WTC11 (cell line): ENCODE results near the gene MYO7B. TPM values are rescaled to one million over a fixed set of nuclear protein-coding genes. Genes with fewer than 3 reads are reported as not detected.

Source experiments
- ATAC-seq: fragments of 200-7000 bp; cut with Tn5 transposase; 2 replicates; pipeline ENCODE4 v1.10.0; 2021; ENCODE audit warnings: mild to moderate bottlenecking, moderate library complexity
- CTCF ChIA-PET: fragments of 300-600 bp; sonication (Branson Sonifier 250); formaldehyde crosslinking; loops from one replicate; lab custom pipeline; 2021; ENCODE audit warnings: antibody characterized with exemption; lab: Charles Lee
- POLR2A ChIA-PET: fragments of 350-600 bp; sonication (Branson Sonifier 250); formaldehyde crosslinking; loops from one replicate; lab custom pipeline; 2021; ENCODE audit warnings: antibody characterized with exemption; lab: Charles Lee
- DNase-seq: peaks from one replicate; pipeline ENCODE4 v3.0.0; 2021; ENCODE audit warnings: low spot score
- H3K27ac Mint-ChIP-seq: 2 replicates; pipeline ENCODE4 v1.8.0; 2021; ENCODE audit warnings: mixed read lengths
- H3K27me3 Mint-ChIP-seq: 2 replicates; pipeline ENCODE4 v1.8.0; 2021; ENCODE audit warnings: low read depth, mild to moderate bottlenecking, moderate library complexity, mixed read lengths
- H3K36me3 Mint-ChIP-seq: 2 replicates; pipeline ENCODE4 v1.8.0; 2021; ENCODE audit warnings: mixed read lengths
- H3K4me1 Mint-ChIP-seq: 2 replicates; pipeline ENCODE4 v1.8.0; 2022; ENCODE audit warnings: mixed read lengths
- H3K4me3 Mint-ChIP-seq: 2 replicates; pipeline ENCODE4 v1.8.0; 2021; ENCODE audit warnings: mild to moderate bottlenecking, moderate library complexity, mixed read lengths
- H3K9me3 Mint-ChIP-seq: 2 replicates; pipeline ENCODE4 v1.8.0; 2021; ENCODE audit warnings: mixed read lengths
- ATF2 ChIP-seq: sonication (generic); formaldehyde crosslinking; IDR thresholded peaks from 2 replicates; pipeline ENCODE4 v1.8.1; 2022; ENCODE audit warnings: low read depth, missing genetic modification reagents, borderline replicate concordance
- ATF6 ChIP-seq: sonication (generic); formaldehyde crosslinking; IDR thresholded peaks from 2 replicates; pipeline ENCODE4 v1.8.1; 2023; ENCODE audit warnings: mild to moderate bottlenecking, missing genetic modification reagents
- CBFB ChIP-seq: sonication (generic); formaldehyde crosslinking; IDR thresholded peaks from 2 replicates; pipeline ENCODE4 v1.8.1; 2022; ENCODE audit warnings: mild to moderate bottlenecking, low read depth, missing genetic modification reagents
- CTCF ChIP-seq: fragments of 200-600 bp; IDR thresholded peaks from 2 replicates; pipeline ENCODE4 v1.8.0; 2022; ENCODE audit warnings: antibody characterized with exemption
- FOXJ3 ChIP-seq: sonication (generic); formaldehyde crosslinking; IDR thresholded peaks from 2 replicates; pipeline ENCODE4 v1.9.0; 2021; ENCODE audit warnings: missing genetic modification reagents, mild to moderate bottlenecking, borderline replicate concordance
- FOXP4 ChIP-seq: sonication (generic); formaldehyde crosslinking; IDR thresholded peaks from 2 replicates; pipeline ENCODE4 v1.8.0; 2022; ENCODE audit warnings: mild to moderate bottlenecking, missing genetic modification reagents
- JUN ChIP-seq: sonication (generic); formaldehyde crosslinking; IDR thresholded peaks from 2 replicates; pipeline ENCODE4 v1.8.0; 2023; ENCODE audit warnings: mild to moderate bottlenecking, missing genetic modification reagents
- NFATC4 ChIP-seq: fragments of 250-450 bp; sonication (Bioruptor Pico); IDR thresholded peaks from 2 replicates; pipeline ENCODE4 v1.9.0; 2021; ENCODE audit warnings: mild to moderate bottlenecking
- PRDM15 ChIP-seq: sonication (generic); formaldehyde crosslinking; IDR thresholded peaks from 2 replicates; pipeline ENCODE4 v1.8.0; 2022; ENCODE audit warnings: missing genetic modification reagents
- PRRX2 ChIP-seq: fragments of 250-450 bp; sonication (Bioruptor Pico); IDR thresholded peaks from 2 replicates; pipeline ENCODE4 v1.8.0; 2021; ENCODE audit warnings: mild to moderate bottlenecking
- SMAD3 ChIP-seq: sonication (generic); formaldehyde crosslinking; IDR thresholded peaks from 2 replicates; pipeline ENCODE4 v1.8.0; 2022; ENCODE audit warnings: missing genetic modification reagents, mild to moderate bottlenecking, borderline replicate concordance
- SOX15 ChIP-seq: fragments of 250-450 bp; sonication (Bioruptor Pico); IDR thresholded peaks from 2 replicates; pipeline ENCODE4 v1.9.0; 2021; ENCODE audit warnings: mild to moderate bottlenecking
- SP1 ChIP-seq: sonication (generic); formaldehyde crosslinking; conservative IDR thresholded peaks from 2 replicates; pipeline ENCODE4 v1.8.1; 2022; ENCODE audit warnings: missing genetic modification reagents
- TCF7 ChIP-seq: sonication (generic); formaldehyde crosslinking; IDR thresholded peaks from 2 replicates; pipeline ENCODE4 v1.8.0; 2022; ENCODE audit warnings: mild to moderate bottlenecking, low read depth, missing genetic modification reagents, moderate library complexity
- ZBTB21 ChIP-seq: sonication (generic); formaldehyde crosslinking; IDR thresholded peaks from 2 replicates; pipeline ENCODE4 v1.8.1; 2023; ENCODE audit warnings: mild to moderate bottlenecking, missing genetic modification reagents, borderline replicate concordance
- ZNF317 ChIP-seq: sonication (generic); formaldehyde crosslinking; IDR thresholded peaks from 2 replicates; pipeline ENCODE4 v1.8.1; 2023; ENCODE audit warnings: low read depth, mild to moderate bottlenecking, moderate library complexity, missing genetic modification reagents, borderline replicate concordance
- ZNF416 ChIP-seq: fragments of 250-450 bp; sonication (Bioruptor Pico); IDR thresholded peaks from 2 replicates; pipeline ENCODE4 v1.9.0; 2021; ENCODE audit warnings: mild to moderate bottlenecking, inconsistent platforms
- total RNA-seq: library from RNA; stranded (reverse); gene quantifications from 3 replicates; pipeline ENCODE4 v1.2.3, GENCODE V29; 2021

Gene MYO7B
- total RNA-seq, 1 experiment from 2014 or later: not detected

GRCh38 chr2:127593228-127594115 is 58.0 kb downstream of the MYO7B start (continued):
- TF ChIP-seq CTCF: no peak

- Mint-ChIP-seq H3K4me3 (no peak overlapping the region), H3K36me3 (no peaks in the 10 kb centered on the region), H3K4me1 (peaks cover 3% of the 10 kb centered on the region; the same call in 1 of the 2 replicates)
- CTCF ChIA-PET: interaction anchor here (3.8 to 4.7 kb wide), 2 partner anchors 55 to 101 kb away, joined by 61 to 120 read pairs; no protein-coding TSS in a partner anchor
- TF ChIP-seq PRRX2 (CRISPR knock-in tag): no peak
- TF ChIP-seq SOX15: no peak
- no peak for TF ChIP-seq FOXJ3 (CRISPR knock-in tag)
- TF ChIP-seq ZNF416 (CRISPR knock-in tag): no peak
- no peak for TF ChIP-seq ZNF317 (CRISPR knock-in tag)
- no peak for TF ChIP-seq ZBTB21 (CRISPR knock-in tag)
- TF ChIP-seq JUN (CRISPR knock-in tag): no peak
- TF ChIP-seq, all 79 proteins: peak for 0
- H3K9me3 Mint-ChIP-seq: no peaks in the 10 kb centered on the region
- POLR2A ChIA-PET: no interaction called here
- DNase-seq (no peak), ATAC-seq (no peak)
- H3K27ac Mint-ChIP-seq: no peak overlapping the region
- no peaks in the 10 kb centered on the region for H3K27me3 Mint-ChIP-seq
Observed at GRCh38 chr2:127594116-127594591, 58.7 kb downstream of the MYO7B start.

GRCh38 chr2:127596311-127597045 is 61.0 kb downstream of the MYO7B start:
- H3K4me3 Mint-ChIP-seq: no peak overlapping the region
- ChIA-PET POLR2A (no interaction called here), CTCF (interaction anchor here (1.1 kb wide), 1 partner anchor 20 kb away, joined by 3 read pairs; no protein-coding TSS in a partner anchor)
- no peaks in the 10 kb centered on the region for H3K27me3 Mint-ChIP-seq
- H3K4me1 Mint-ChIP-seq: no peaks in the 10 kb centered on the region
- no peak overlapping the region for H3K27ac Mint-ChIP-seq
- no peaks in the 10 kb centered on the region for H3K36me3 Mint-ChIP-seq
- no peak for DNase-seq
- no peaks in the 10 kb centered on the region for H3K9me3 Mint-ChIP-seq
- no peak for ATAC-seq
- TF ChIP-seq PRRX2 (CRISPR knock-in tag) (no peak), JUN (CRISPR knock-in tag) (no peak), SMAD3 (CRISPR knock-in tag) (no peak), FOXP4 (no peak), NFATC4 (no peak), PRDM15 (CRISPR knock-in tag) (no peak), ATF2 (CRISPR knock-in tag) (no peak), CBFB (CRISPR knock-in tag) (no peak), SP1 (CRISPR knock-in tag) (no peak), ATF6 (CRISPR knock-in tag) (no peak), TCF7 (CRISPR knock-in tag) (no peak)
